Liver (tissue), 9 donors: ENCODE results near the gene MAP3K9. TPM values are rescaled to one million over a fixed set of nuclear protein-coding genes. Genes with fewer than 3 reads are reported as not detected.

Experiments used
- DNase-seq: peaks from one replicate; pipeline ENCODE4 v3.0.0-alpha.2; 2017; ENCODE audit warnings: low spot score
- H3K27ac ChIP-seq, 2 donors: one replicate each; pipeline ENCODE4 v1.7.0; 2013; ENCODE audit warnings: inconsistent platforms in 2 of 2, low read length in 2 of 2, control low read depth in 1 of 2, low read depth in 1 of 2, mild to moderate bottlenecking in 1 of 2
- H3K27me3 ChIP-seq, 4 donors: one replicate each; pipeline versions ENCODE4 v1.6.1 to v1.7.0; 2013; ENCODE audit warnings: low read length in 3 of 4, inconsistent platforms in 1 of 4, mild to moderate bottlenecking in 1 of 4, moderate library complexity in 1 of 4; ENCODE audit not compliant: control insufficient read depth in 4 of 4, insufficient read depth in 4 of 4
- H3K36me3 ChIP-seq, 4 donors: one replicate each; pipeline versions ENCODE4 v1.6.1 to v1.7.0; 2013; ENCODE audit warnings: low read length in 3 of 4, mild to moderate bottlenecking in 3 of 4, low read depth in 1 of 4, moderate library complexity in 1 of 4; ENCODE audit not compliant: control insufficient read depth in 4 of 4, insufficient read depth in 3 of 4
- H3K4me1 ChIP-seq, 4 donors: one replicate each; pipeline versions ENCODE4 v1.6.1 to v1.7.0; 2013; ENCODE audit warnings: low read length in 3 of 4, mild to moderate bottlenecking in 3 of 4, moderate library complexity in 1 of 4; ENCODE audit not compliant: control insufficient read depth in 4 of 4, insufficient read depth in 4 of 4
- H3K4me3 ChIP-seq, 3 donors: one replicate each; pipeline versions ENCODE4 v1.6.1 to v1.7.0; 2013; ENCODE audit warnings: low read length in 3 of 3, control low read depth in 1 of 3, low read depth in 1 of 3, mild to moderate bottlenecking in 1 of 3
- H3K9ac ChIP-seq, 2 donors: one replicate each; pipeline ENCODE4 v1.7.0; 2013; ENCODE audit warnings: low read length in 2 of 2, mild to moderate bottlenecking in 2 of 2, moderate library complexity in 2 of 2, control low read depth in 1 of 2, low read depth in 1 of 2
- H3K9me3 ChIP-seq, 4 donors: one replicate each; pipeline versions ENCODE4 v1.6.1 to v1.7.0; 2013; ENCODE audit warnings: low read length in 3 of 4; ENCODE audit not compliant: control insufficient read depth in 4 of 4
- EGR1 ChIP-seq, 2 donors: IDR thresholded peaks; 2 replicates each; pipeline ENCODE4 v1.6.1; 2016 to 2018; ENCODE audit warnings: antibody characterized with exemption in 2 of 2, low read depth in 2 of 2
- FOXA1 ChIP-seq: IDR thresholded peaks from 2 replicates; pipeline ENCODE4 v1.6.1; 2016; ENCODE audit warnings: antibody characterized with exemption
- FOXA2 ChIP-seq: IDR thresholded peaks from 2 replicates; pipeline ENCODE4 v1.6.1; 2016; ENCODE audit warnings: antibody characterized with exemption
- GABPA ChIP-seq, 2 donors: IDR thresholded peaks in 1 of 2; conservative IDR thresholded peaks in 1 of 2; 2 replicates each; pipeline ENCODE4 v1.6.1; 2016; ENCODE audit warnings: antibody characterized with exemption in 2 of 2, mild to moderate bottlenecking in 1 of 2, moderate library complexity in 1 of 2
- HNF4A ChIP-seq, 2 donors: conservative IDR thresholded peaks; 2 replicates each; pipeline ENCODE4 v1.6.1; 2016; ENCODE audit warnings: antibody characterized with exemption in 2 of 2, mild to moderate bottlenecking in 2 of 2
- HNF4G ChIP-seq: IDR thresholded peaks from 2 replicates; pipeline ENCODE4 v1.6.1; 2016; ENCODE audit warnings: antibody characterized with exemption
- JUND ChIP-seq, 2 donors: IDR thresholded peaks; 2 replicates each; pipeline ENCODE4 v1.6.1; 2016; ENCODE audit warnings: antibody characterized with exemption in 2 of 2
- NR2F2 ChIP-seq: IDR thresholded peaks from 2 replicates; pipeline ENCODE4 v1.6.1; 2016; ENCODE audit warnings: antibody characterized with exemption
- RAD21 ChIP-seq, 2 donors: IDR thresholded peaks; 2 replicates each; pipeline ENCODE4 v1.6.1; 2016; ENCODE audit warnings: antibody characterized with exemption in 2 of 2, mild to moderate bottlenecking in 2 of 2
- RXRA ChIP-seq, 2 donors: IDR thresholded peaks; 2 replicates each; pipeline ENCODE4 v1.6.1; 2017 to 2018; ENCODE audit warnings: antibody characterized with exemption in 2 of 2, mild to moderate bottlenecking in 1 of 2
- SP1 ChIP-seq: IDR thresholded peaks from 2 replicates; pipeline ENCODE4 v1.6.1; 2018; ENCODE audit warnings: antibody characterized with exemption, mild to moderate bottlenecking
- TAF1 ChIP-seq: conservative IDR thresholded peaks from 2 replicates; pipeline ENCODE4 v1.6.1; 2016; ENCODE audit warnings: antibody characterized with exemption, mild to moderate bottlenecking
- YY1 ChIP-seq: IDR thresholded peaks from 2 replicates; pipeline ENCODE4 v1.6.1; 2016; ENCODE audit warnings: antibody characterized with exemption, mild to moderate bottlenecking
- WGBS: extraction: QIAGEN DNeasy Blood & Tissue Kit; methylation state at CpG from one replicate; pipeline ENCODE4 v1.1.7; 2013; 5-methylcytosine and 5-hydroxymethylcytosine counted together
- polyA plus RNA-seq, 2 donors: library from polyadenylated mRNA; stranded (reverse) in 1 of 2; unstranded in 1 of 2; fragments of 200-250 nt in 1 of 2; fragments of >200 nt in 1 of 2; fragmentation: Nextera tagmentation in 1 of 2; extraction: Ambion mirVana in 1 of 2; gene quantifications; one replicate each; pipeline versions ENCODE4 v1.2.1 to v1.2.3, GENCODE V29; 2013 to 2015
- total RNA-seq, 2 donors: library from RNA; depleted of rRNA; stranded (reverse); fragments of >200 nt; gene quantifications; one replicate each; pipeline ENCODE4 v1.2.3, GENCODE V29; 2014
- TF ChIP-seq, protein P1 (sequence below): fragments of 150-350 bp; IDR thresholded peaks from 2 replicates; pipeline ENCODE4 v1.5.1; 2017; ENCODE audit warnings: improper control_type of control experiment, low read depth, low read length; ENCODE audit not compliant: missing input control
- TF ChIP-seq, protein P2 (sequence below): IDR thresholded peaks from 2 replicates; pipeline ENCODE4 v1.6.1; 2016; ENCODE audit warnings: antibody characterized with exemption
- TF ChIP-seq, protein P3 (sequence below): IDR thresholded peaks from 2 replicates; pipeline ENCODE4 v1.6.1; 2016; ENCODE audit warnings: antibody characterized with exemption
- TF ChIP-seq, protein P4 (sequence below): IDR thresholded peaks from 2 replicates; pipeline ENCODE4 v1.6.1; 2016; ENCODE audit warnings: antibody characterized with exemption, mild to moderate bottlenecking
- TF ChIP-seq, protein P5 (sequence below): IDR thresholded peaks from 2 replicates; pipeline ENCODE4 v1.6.1; 2016; ENCODE audit warnings: antibody characterized with exemption
- donor health status: healthy.
- donor health status: healthy.
- donor health status: healthy.
- donor health status: healthy.
- donor health status: healthy.

MAP3K9 gene
- total and polyA plus RNA-seq, 4 donors: 0.65 to 5.2 (median 0.80) TPM

DNA sequence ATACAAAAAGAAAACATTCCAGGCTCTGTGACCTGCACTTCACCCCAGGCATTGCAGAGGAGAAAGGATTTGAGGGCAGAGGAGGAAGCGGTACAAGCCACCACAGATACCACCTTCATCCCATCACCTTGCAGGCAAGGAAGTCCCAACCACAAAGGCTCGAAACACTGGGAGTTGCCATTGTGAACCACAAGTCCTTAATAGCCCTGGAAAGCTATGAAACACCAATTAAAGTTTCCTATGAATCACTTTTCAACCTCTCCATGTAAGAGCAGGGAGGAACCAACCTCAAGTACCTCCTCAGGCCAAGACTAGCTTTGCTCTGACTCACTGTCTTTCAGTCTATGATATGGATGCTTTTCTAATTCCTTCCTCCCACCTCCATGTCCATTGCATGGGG, 27.0 kb downstream of the MAP3K9 start:
- Histone ChIP-seq H3K4me3 (no peak overlapping the region), H3K4me1 (peaks cover 1 to 10% (median 10%) of the 10 kb centered on the region in 4 donors), H3K36me3 (no peaks in the 10 kb centered on the region), H3K9ac (no peak overlapping the region), H3K27ac (no peak overlapping the region), H3K27me3 (no peaks in the 10 kb centered on the region), H3K9me3 (no peaks in the 10 kb centered on the region)
- no peak for TF ChIP-seq FOXA1
- no peak for TF ChIP-seq NR2F2
- WGBS: 88% methylated on average over 2 of the region's 2 CpGs
- no peak for DNase-seq

DNA sequence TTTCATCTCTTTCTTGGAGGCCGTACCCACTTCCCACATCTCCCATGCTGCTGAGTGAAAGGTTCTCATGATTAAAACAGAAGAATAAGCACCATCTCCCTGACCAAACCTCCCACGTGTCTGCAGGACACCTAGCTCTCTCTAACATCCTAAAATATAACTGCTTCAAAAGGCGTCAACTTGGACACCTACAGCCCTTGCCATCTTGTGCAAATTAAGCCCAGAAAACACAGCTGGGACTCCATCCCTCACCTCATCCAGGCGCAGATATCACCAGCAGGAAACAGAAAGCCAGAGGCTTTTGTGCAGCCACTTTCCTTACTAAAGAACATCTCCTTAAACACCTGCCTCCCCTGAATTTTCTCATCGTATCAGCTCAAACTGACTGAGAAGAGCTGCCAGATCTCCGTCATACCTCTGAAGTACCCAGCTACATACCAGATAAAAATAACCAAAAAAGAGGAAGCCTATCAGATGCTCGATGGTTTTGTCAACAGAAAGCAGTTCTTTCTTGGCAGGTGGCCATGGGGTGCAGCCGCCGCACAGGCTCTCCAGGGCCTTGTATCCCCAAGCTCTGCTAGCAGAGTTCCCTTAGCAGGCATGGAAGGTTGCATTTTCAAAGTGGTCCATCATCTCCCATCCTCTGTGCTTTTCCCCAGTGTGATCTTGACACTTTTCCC, 28.8 kb downstream of the MAP3K9 start:
- H3K9me3 ChIP-seq: no peaks in the 10 kb centered on the region
- H3K4me1 ChIP-seq: peaks cover 1 to 10% (median 10%) of the 10 kb centered on the region in 4 donors
- DNase-seq: no peak
- H3K9ac ChIP-seq: no peak overlapping the region
- no peaks in the 10 kb centered on the region for H3K27me3 ChIP-seq
- no peaks in the 10 kb centered on the region for H3K36me3 ChIP-seq
- 56% methylated on average over 9 of the region's 9 CpGs for WGBS
- no peak overlapping the region for H3K4me3 ChIP-seq
- no peak overlapping the region for H3K27ac ChIP-seq
- no peak for TF ChIP-seq RAD21 (IDR thresholded peaks at IDR 0.05)

DNA sequence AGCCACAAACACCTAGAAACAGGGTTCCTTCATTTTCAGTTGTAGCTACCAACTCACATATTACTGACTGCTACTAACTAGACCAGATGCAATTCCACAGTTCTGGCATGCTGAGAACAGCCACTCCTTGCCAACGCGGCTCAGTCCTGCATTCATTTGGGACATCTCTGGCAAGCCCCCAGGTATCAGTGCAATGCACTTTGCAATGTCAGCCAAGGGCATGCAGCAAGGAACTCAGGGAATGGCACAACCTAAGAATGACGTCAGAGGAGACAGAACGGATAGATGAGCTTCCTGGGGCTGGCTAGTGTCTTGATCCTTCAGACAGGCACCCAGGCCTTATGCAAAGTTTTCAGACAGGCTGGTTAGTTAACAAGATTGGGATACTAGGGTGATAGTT, 29.6 kb downstream of the MAP3K9 start:
- Histone ChIP-seq H3K4me3 (no peak overlapping the region), H3K36me3 (no peaks in the 10 kb centered on the region), H3K27me3 (no peaks in the 10 kb centered on the region), H3K9ac (no peak overlapping the region), H3K9me3 (no peaks in the 10 kb centered on the region), H3K4me1 (peaks cover 1 to 10% (median 10%) of the 10 kb centered on the region in 4 donors), H3K27ac (no peak overlapping the region)
- no peak for DNase-seq
- TF ChIP-seq, protein P1, sequence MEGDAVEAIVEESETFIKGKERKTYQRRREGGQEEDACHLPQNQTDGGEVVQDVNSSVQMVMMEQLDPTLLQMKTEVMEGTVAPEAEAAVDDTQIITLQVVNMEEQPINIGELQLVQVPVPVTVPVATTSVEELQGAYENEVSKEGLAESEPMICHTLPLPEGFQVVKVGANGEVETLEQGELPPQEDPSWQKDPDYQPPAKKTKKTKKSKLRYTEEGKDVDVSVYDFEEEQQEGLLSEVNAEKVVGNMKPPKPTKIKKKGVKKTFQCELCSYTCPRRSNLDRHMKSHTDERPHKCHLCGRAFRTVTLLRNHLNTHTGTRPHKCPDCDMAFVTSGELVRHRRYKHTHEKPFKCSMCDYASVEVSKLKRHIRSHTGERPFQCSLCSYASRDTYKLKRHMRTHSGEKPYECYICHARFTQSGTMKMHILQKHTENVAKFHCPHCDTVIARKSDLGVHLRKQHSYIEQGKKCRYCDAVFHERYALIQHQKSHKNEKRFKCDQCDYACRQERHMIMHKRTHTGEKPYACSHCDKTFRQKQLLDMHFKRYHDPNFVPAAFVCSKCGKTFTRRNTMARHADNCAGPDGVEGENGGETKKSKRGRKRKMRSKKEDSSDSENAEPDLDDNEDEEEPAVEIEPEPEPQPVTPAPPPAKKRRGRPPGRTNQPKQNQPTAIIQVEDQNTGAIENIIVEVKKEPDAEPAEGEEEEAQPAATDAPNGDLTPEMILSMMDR: no peak
- TF ChIP-seq FOXA1 (no peak), HNF4A (conservative IDR thresholded peaks at IDR 0.05) (peak; percentile 66 to 67), HNF4G (no peak), EGR1 (IDR thresholded peaks at IDR 0.05; ENCODE audit: low read depth in 2 of 2) (no peak), FOXA2 (no peak), NR2F2 (no peak), TAF1 (no peak), YY1 (no peak), RAD21 (IDR thresholded peaks at IDR 0.05) (peak; percentile 41 to 60), RXRA (IDR thresholded peaks at IDR 0.05) (peak; percentile 86 to 88), GABPA (IDR thresholded peaks at IDR 0.05 in 1 of 2, conservative IDR thresholded peaks at IDR 0.05 in 1 of 2) (no peak), SP1 (peak; percentile 47), JUND (IDR thresholded peaks at IDR 0.05) (peak; percentile 51 to 68)
- TF ChIP-seq, protein P2, sequence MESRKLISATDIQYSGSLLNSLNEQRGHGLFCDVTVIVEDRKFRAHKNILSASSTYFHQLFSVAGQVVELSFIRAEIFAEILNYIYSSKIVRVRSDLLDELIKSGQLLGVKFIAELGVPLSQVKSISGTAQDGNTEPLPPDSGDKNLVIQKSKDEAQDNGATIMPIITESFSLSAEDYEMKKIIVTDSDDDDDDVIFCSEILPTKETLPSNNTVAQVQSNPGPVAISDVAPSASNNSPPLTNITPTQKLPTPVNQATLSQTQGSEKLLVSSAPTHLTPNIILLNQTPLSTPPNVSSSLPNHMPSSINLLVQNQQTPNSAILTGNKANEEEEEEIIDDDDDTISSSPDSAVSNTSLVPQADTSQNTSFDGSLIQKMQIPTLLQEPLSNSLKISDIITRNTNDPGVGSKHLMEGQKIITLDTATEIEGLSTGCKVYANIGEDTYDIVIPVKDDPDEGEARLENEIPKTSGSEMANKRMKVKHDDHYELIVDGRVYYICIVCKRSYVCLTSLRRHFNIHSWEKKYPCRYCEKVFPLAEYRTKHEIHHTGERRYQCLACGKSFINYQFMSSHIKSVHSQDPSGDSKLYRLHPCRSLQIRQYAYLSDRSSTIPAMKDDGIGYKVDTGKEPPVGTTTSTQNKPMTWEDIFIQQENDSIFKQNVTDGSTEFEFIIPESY: no peak
- TF ChIP-seq, protein P3, sequence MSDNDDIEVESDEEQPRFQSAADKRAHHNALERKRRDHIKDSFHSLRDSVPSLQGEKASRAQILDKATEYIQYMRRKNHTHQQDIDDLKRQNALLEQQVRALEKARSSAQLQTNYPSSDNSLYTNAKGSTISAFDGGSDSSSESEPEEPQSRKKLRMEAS: no peak
- TF ChIP-seq, protein P4, sequence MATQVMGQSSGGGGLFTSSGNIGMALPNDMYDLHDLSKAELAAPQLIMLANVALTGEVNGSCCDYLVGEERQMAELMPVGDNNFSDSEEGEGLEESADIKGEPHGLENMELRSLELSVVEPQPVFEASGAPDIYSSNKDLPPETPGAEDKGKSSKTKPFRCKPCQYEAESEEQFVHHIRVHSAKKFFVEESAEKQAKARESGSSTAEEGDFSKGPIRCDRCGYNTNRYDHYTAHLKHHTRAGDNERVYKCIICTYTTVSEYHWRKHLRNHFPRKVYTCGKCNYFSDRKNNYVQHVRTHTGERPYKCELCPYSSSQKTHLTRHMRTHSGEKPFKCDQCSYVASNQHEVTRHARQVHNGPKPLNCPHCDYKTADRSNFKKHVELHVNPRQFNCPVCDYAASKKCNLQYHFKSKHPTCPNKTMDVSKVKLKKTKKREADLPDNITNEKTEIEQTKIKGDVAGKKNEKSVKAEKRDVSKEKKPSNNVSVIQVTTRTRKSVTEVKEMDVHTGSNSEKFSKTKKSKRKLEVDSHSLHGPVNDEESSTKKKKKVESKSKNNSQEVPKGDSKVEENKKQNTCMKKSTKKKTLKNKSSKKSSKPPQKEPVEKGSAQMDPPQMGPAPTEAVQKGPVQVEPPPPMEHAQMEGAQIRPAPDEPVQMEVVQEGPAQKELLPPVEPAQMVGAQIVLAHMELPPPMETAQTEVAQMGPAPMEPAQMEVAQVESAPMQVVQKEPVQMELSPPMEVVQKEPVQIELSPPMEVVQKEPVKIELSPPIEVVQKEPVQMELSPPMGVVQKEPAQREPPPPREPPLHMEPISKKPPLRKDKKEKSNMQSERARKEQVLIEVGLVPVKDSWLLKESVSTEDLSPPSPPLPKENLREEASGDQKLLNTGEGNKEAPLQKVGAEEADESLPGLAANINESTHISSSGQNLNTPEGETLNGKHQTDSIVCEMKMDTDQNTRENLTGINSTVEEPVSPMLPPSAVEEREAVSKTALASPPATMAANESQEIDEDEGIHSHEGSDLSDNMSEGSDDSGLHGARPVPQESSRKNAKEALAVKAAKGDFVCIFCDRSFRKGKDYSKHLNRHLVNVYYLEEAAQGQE: no peak
- TF ChIP-seq, protein P5, sequence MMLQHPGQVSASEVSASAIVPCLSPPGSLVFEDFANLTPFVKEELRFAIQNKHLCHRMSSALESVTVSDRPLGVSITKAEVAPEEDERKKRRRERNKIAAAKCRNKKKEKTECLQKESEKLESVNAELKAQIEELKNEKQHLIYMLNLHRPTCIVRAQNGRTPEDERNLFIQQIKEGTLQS: peak; percentile 22
- WGBS: 30% methylated on average over 4 of the region's 4 CpGs
